CD4-positive, alpha-beta T cell (primary cell): ENCODE results near the gene B4GALNT1. TPM values are rescaled to one million over a fixed set of nuclear protein-coding genes. Genes with fewer than 3 reads are reported as not detected.
"Not testable (repeated sequence)": the region's sequence is repeated elsewhere in the genome, so short reads cannot be mapped to it uniquely, and the experiment has no call there.

Experiments used
- ATAC-seq: fragments of 200-7000 bp; cut with Tn5 transposase; one replicate; pipeline ENCODE4 v1.10.0; 2022; ENCODE audit warnings: mild to moderate bottlenecking; ENCODE audit not compliant: poor library complexity
- CTCF ChIA-PET: fragments of 350-600 bp; sonication (Branson Sonifier 250); formaldehyde crosslinking; loops from one replicate; lab custom pipeline; 2021; ENCODE audit warnings: antibody characterized with exemption, inconsistent platforms; lab: Charles Lee
- POLR2A ChIA-PET: fragments of 350-600 bp; sonication (Branson Sonifier 250); formaldehyde crosslinking; loops from one replicate; lab custom pipeline; 2021; ENCODE audit warnings: antibody characterized with exemption, inconsistent platforms; lab: Charles Lee
- DNase-seq, 14 experiments: peaks; one replicate each; pipeline ENCODE4 v3.0.0-alpha.2; 2013 to 2020; ENCODE audit warnings: mixed read lengths in 2 of 14
- H3K27ac ChIP-seq, 2 donors: one replicate each; pipeline versions ENCODE4 v1.5.1 to v1.7.0; 2013; ENCODE audit warnings: low read length in 2 of 2, low read depth in 1 of 2, mild to moderate bottlenecking in 1 of 2
- H3K27me3 ChIP-seq, 2 experiments: 1 replicate in 1 of 2; 2 replicates in 1 of 2; pipeline versions ENCODE4 v1.6.1 to v1.7.0; 2013; ENCODE audit warnings: low read length in 2 of 2, control low read depth in 1 of 2, mild to moderate bottlenecking in 1 of 2, moderate library complexity in 1 of 2; ENCODE audit not compliant: insufficient read depth in 2 of 2, control insufficient read depth in 1 of 2
- H3K36me3 ChIP-seq: one replicate; pipeline ENCODE4 v1.6.1; 2013; ENCODE audit warnings: low read length, control low read depth; ENCODE audit not compliant: insufficient read depth
- H3K4me1 ChIP-seq: one replicate; pipeline ENCODE4 v1.6.1; 2013; ENCODE audit warnings: low read length, control low read depth; ENCODE audit not compliant: insufficient read depth
- H3K4me3 ChIP-seq: one replicate; pipeline ENCODE4 v1.5.1; 2013; ENCODE audit warnings: mild to moderate bottlenecking, low read length, moderate library complexity
- H3K9me3 ChIP-seq, 2 experiments: 1 replicate in 1 of 2; 2 replicates in 1 of 2; pipeline versions ENCODE4 v1.6.1 to v1.7.0; 2013; ENCODE audit warnings: low read length in 2 of 2, mild to moderate bottlenecking in 2 of 2, control low read depth in 1 of 2, moderate library complexity in 1 of 2; ENCODE audit not compliant: control insufficient read depth in 1 of 2, insufficient read depth in 1 of 2
- H3K27ac Mint-ChIP-seq: one replicate; pipeline ENCODE4 v1.8.0; 2020; ENCODE audit warnings: mixed read lengths
- H3K27me3 Mint-ChIP-seq: one replicate; pipeline ENCODE4 v1.8.0; 2021; ENCODE audit warnings: mixed read lengths
- H3K36me3 Mint-ChIP-seq: one replicate; pipeline ENCODE4 v1.8.0; 2021; ENCODE audit warnings: low read depth, mixed read lengths
- H3K4me1 Mint-ChIP-seq: one replicate; pipeline ENCODE4 v1.8.0; 2021; ENCODE audit warnings: low read depth, mixed read lengths
- H3K4me3 Mint-ChIP-seq: one replicate; pipeline ENCODE4 v1.8.0; 2020; ENCODE audit warnings: mild to moderate bottlenecking, mixed read lengths
- H3K9me3 Mint-ChIP-seq: one replicate; pipeline ENCODE4 v1.8.0; 2020; ENCODE audit warnings: mixed read lengths
- CTCF ChIP-seq: fragments of 200-600 bp; IDR thresholded peaks from one replicate; pipeline ENCODE4 v1.8.0; 2022; ENCODE audit warnings: antibody characterized with exemption, mild to moderate bottlenecking
- intact Hi-C, 2 experiments: fragments of 100-400 bp; cut with DNase I in 1 of 2; cut with micrococcal nuclease in 1 of 2; formaldehyde crosslinking; loops; one replicate each; pipeline versions ENCODE4 v1.15.1 to v1.9.0; 2023 to 2025; cut with DNase I, micrococcal nuclease
- total RNA-seq, 174 experiments: library from RNA in 2 of 174; stranded (reverse) in 2 of 174; gene quantifications; one replicate each; pipeline ENCODE4 v1.2.3 and lab custom pipeline; 2021 to 2026

Gene B4GALNT1
- total RNA-seq, 2 experiments from 2014 or later, result not detected

- H3K9me3 ChIP-seq, result no peaks in the 10 kb centered on the region
- peaks cover 5% of the 10 kb centered on the region for H3K4me1 ChIP-seq
- Mint-ChIP-seq H3K27ac (no peak overlapping the region), H3K4me3 (no peak overlapping the region), H3K4me1 (peaks cover 5% of the 10 kb centered on the region), H3K9me3 (no peaks in the 10 kb centered on the region), H3K27me3 (peaks cover 62% of the 10 kb centered on the region), H3K36me3 (no peaks in the 10 kb centered on the region)
- TF ChIP-seq CTCF, result no peak
- ChIA-PET POLR2A (no interaction called here), CTCF (interaction anchor here (0.7 to 1.0 kb wide), 3 partner anchors 33 to 179 kb away, joined by 3 read pairs; partner anchors contain the start of gene GLI1)
- DNase-seq, result no peak
- H3K27ac ChIP-seq, result no peak overlapping the region
- intact Hi-C loops, result no loop called here
- no peak for ATAC-seq
- no peak overlapping the region for H3K4me3 ChIP-seq
- H3K36me3 ChIP-seq, result no peaks in the 10 kb centered on the region
- H3K27me3 ChIP-seq, result peaks cover 21% of the 10 kb centered on the region in 2 experiments
Observed at GRCh38 chr12:57638096-57638495, 5.1 kb upstream of the B4GALNT1 start.

- Mint-ChIP-seq H3K4me1 (peaks cover 7% of the 10 kb centered on the region), H3K36me3 (no peaks in the 10 kb centered on the region), H3K4me3 (no peak overlapping the region), H3K27ac (no peak overlapping the region), H3K27me3 (peaks cover 59% of the 10 kb centered on the region), H3K9me3 (no peaks in the 10 kb centered on the region)
- Histone ChIP-seq H3K27me3 (peaks cover 22 to 25% of the 10 kb centered on the region in 2 experiments), H3K9me3 (no peaks in the 10 kb centered on the region), H3K27ac (no peak overlapping the region), H3K36me3 (no peaks in the 10 kb centered on the region), H3K4me1 (peaks cover 12% of the 10 kb centered on the region), H3K4me3 (no peak overlapping the region)
- no peak for DNase-seq
- no peak for ATAC-seq
- CTCF ChIA-PET, result interaction anchor here (0.7 to 1.0 kb wide), 3 partner anchors 34 to 54 kb away, joined by 3 read pairs; no protein-coding TSS in a partner anchor
- intact Hi-C loops, result no loop called here
- POLR2A ChIA-PET, result no interaction called here
- no peak for TF ChIP-seq CTCF
Observed at GRCh38 chr12:57637364-57637763, 4.4 kb upstream of the B4GALNT1 start.

GRCh38 chr12:57636731-57637130 is 3.7 kb upstream of the B4GALNT1 start:
- H3K9me3 ChIP-seq, ATAC-seq, H3K27ac ChIP-seq, H3K27ac Mint-ChIP-seq, POLR2A ChIA-PET, DNase-seq, H3K36me3 Mint-ChIP-seq, H3K4me3 ChIP-seq, H3K9me3 Mint-ChIP-seq, intact Hi-C loops, H3K36me3 ChIP-seq, H3K4me3 Mint-ChIP-seq: not testable (repeated sequence)
- peaks cover 18% of the 10 kb centered on the region for H3K4me1 ChIP-seq
- peaks cover 28 to 32% of the 10 kb centered on the region in 2 experiments for H3K27me3 ChIP-seq
- peaks cover 58% of the 10 kb centered on the region for H3K27me3 Mint-ChIP-seq
- H3K4me1 Mint-ChIP-seq, result peaks cover 11% of the 10 kb centered on the region
- CTCF ChIA-PET, result interaction anchor here (0.9 kb wide), 1 partner anchor 53 kb away, joined by 3 read pairs; no protein-coding TSS in a partner anchor
